K562 (cell line): Measurements from ENCODE around the gene GTF2A1L. TPM values are rescaled to one million over a fixed set of nuclear protein-coding genes. Genes with fewer than 3 reads are reported as not detected.

Experiments
- ATAC-seq: fragments of 200-7000 bp; cut with Tn5 transposase; 3 replicates; pipeline ENCODE4 v1.9.1; 2020; ENCODE audit warnings: moderate library complexity
- BruUV-seq: library from RNA; stranded (reverse); fragments of 400-500 nt; replicated peaks from 2 replicates; lab custom pipeline; 2021; lab: Mats Ljungman, UMichigan
- CTCF ChIA-PET: fragments of 300-600 bp; formaldehyde crosslinking; extraction: SDS; loops from one replicate; lab custom pipeline; 2021; ENCODE audit warnings: low intra/inter-chr PET ratio; lab: Yijun Ruan, JAX
- POLR2A ChIA-PET: fragments of 300-600, 350-650 bp; sonication (Branson Sonifier 250); formaldehyde crosslinking; extraction: SDS; loops from one replicate; lab custom pipeline; 2021; ENCODE audit warnings: antibody characterized with exemption, inconsistent platforms; lab: Yijun Ruan, JAX
- DNase-seq, 4 experiments: peaks; one replicate each; pipeline versions ENCODE4 v3.0.0 to v3.0.0-alpha.2; 2011 to 2018; ENCODE audit warnings: low spot score in 3 of 4, mixed read lengths in 3 of 4; ENCODE audit errors: extremely low read depth in 1 of 4
- FAIRE-seq: peaks from 2 replicates; lab custom pipeline; 2011; peaks lifted over from hg19 to GRCh38; lab: Jason Lieb, UNC
- H2AFZ ChIP-seq: 2 replicates; pipeline ENCODE4 v1.6.0; 2011; ENCODE audit warnings: low read depth, low read length, control low read depth, inconsistent platforms
- H3K27ac ChIP-seq: fragments of 200-600 bp; 3 replicates; pipeline ENCODE4 v1.8.0; 2011; ENCODE audit warnings: low read depth, mild to moderate bottlenecking, control low read depth, inconsistent platforms, low read length, moderate library complexity, mixed read lengths; ENCODE audit errors: extremely low read depth
- H3K27me3 ChIP-seq, 2 experiments: fragments of 300-600 bp in 1 of 2; 2 replicates in 1 of 2; 3 replicates in 1 of 2; pipeline versions ENCODE4 v1.6.0 to v1.8.0; 2011; ENCODE audit warnings: inconsistent platforms in 2 of 2, low read length in 2 of 2, mild to moderate bottlenecking in 1 of 2, mixed read lengths in 1 of 2, moderate library complexity in 1 of 2; ENCODE audit not compliant: control insufficient read depth in 2 of 2, insufficient read depth in 2 of 2
- H3K36me3 ChIP-seq: fragments of 300-600 bp; 3 replicates; pipeline ENCODE4 v1.8.0; 2011; ENCODE audit warnings: mild to moderate bottlenecking, low read length, inconsistent platforms; ENCODE audit not compliant: control insufficient read depth, insufficient read depth
- H3K4me1 ChIP-seq, 2 experiments: fragments of 200-600 bp in 1 of 2; replicated peaks in 1 of 2; 2 replicates in 1 of 2; 3 replicates in 1 of 2; pipeline versions ENCODE4 v1.5.1 to v1.8.0; 2011; ENCODE audit warnings: inconsistent platforms in 2 of 2, low read length in 2 of 2, mild to moderate bottlenecking in 1 of 2, mixed read lengths in 1 of 2, moderate library complexity in 1 of 2; ENCODE audit not compliant: control insufficient read depth in 2 of 2, insufficient read depth in 2 of 2
- H3K4me2 ChIP-seq: 2 replicates; pipeline ENCODE4 v1.6.1; 2011; ENCODE audit warnings: low read length, control low read depth, inconsistent platforms, mixed read lengths; ENCODE audit not compliant: insufficient read depth
- H3K4me3 ChIP-seq: fragments of 200-600 bp; sonication (generic), shearing (Covaris generic); 2 replicates; pipeline ENCODE4 v1.5.1; 2016; ENCODE audit warnings: control low read depth, inconsistent platforms
- H3K79me2 ChIP-seq: fragments of 200-600 bp; 3 replicates; pipeline ENCODE4 v1.8.0; 2011; ENCODE audit warnings: low read length, inconsistent platforms; ENCODE audit not compliant: control insufficient read depth, insufficient read depth
- H3K9ac ChIP-seq, 2 experiments: 2 replicates each; pipeline versions ENCODE4 v1.6.0 to v1.6.1; 2011; ENCODE audit warnings: low read depth in 2 of 2, low read length in 2 of 2, control low read depth in 1 of 2, inconsistent platforms in 1 of 2, mild to moderate bottlenecking in 1 of 2, mixed read lengths in 1 of 2; ENCODE audit not compliant: insufficient read depth in 1 of 2
- H3K9me1 ChIP-seq: one replicate; pipeline ENCODE4 v1.6.0; 2011; ENCODE audit warnings: inconsistent platforms, mild to moderate bottlenecking, low read length, moderate library complexity; ENCODE audit not compliant: control insufficient read depth, insufficient read depth
- H3K9me3 ChIP-seq: replicated peaks from 2 replicates; pipeline ENCODE4 v1.5.1; 2011; ENCODE audit warnings: low read depth, low read length, inconsistent platforms; ENCODE audit not compliant: control insufficient read depth, insufficient read depth
- H4K20me1 ChIP-seq: replicated peaks from 2 replicates; pipeline ENCODE4 v1.6.1; 2011; ENCODE audit warnings: low read length, inconsistent platforms, mixed read lengths; ENCODE audit not compliant: control insufficient read depth, insufficient read depth
- RREB1 ChIP-seq: fragments of 250-450 bp; sonication (Bioruptor Pico); IDR thresholded peaks from 2 replicates; pipeline ENCODE4 v1.4.0; 2020
- WGBS: fragments of 100-300 bp; shearing (Covaris generic); methylation state at CpG from one replicate; pipeline ENCODE4 v1.1.6; 2016; ENCODE audit warnings: low coverage, mixed read lengths; ENCODE audit not compliant: insufficient coverage; ENCODE audit errors: missing lambda C conversion rate; 5-methylcytosine and 5-hydroxymethylcytosine counted together
- in situ Hi-C: fragments of 300-500 bp; cut with MboI; formaldehyde crosslinking; loops from 4 replicates; pipeline ENCODE4 v1.15.0; 2018; ENCODE audit warnings: inconsistent platforms, mixed read lengths
- intact Hi-C: fragments of 100-400 bp; cut with micrococcal nuclease; formaldehyde crosslinking; loops from 2 replicates; pipeline ENCODE4 v1.14.2; 2022
- polyA plus RNA-seq, 8 experiments: library from polyadenylated mRNA; depleted of rRNA in 4 of 8; stranded (reverse) in 5 of 8; unstranded in 3 of 8; fragments of >200 nt; fragmentation: Nextera tagmentation in 2 of 8; fragmentation: Illumina TruSeq in 1 of 8; extraction: Ambion mirVana in 2 of 8; extraction: Trizol in 1 of 8; gene quantifications; 2 replicates each; pipeline versions ENCODE4 v1.2.1 to v1.2.3, GENCODE V29; 2011 to 2014; ENCODE audit warnings: inconsistent platforms in 1 of 8, missing spikeins in 1 of 8
- total RNA-seq, 7 experiments: library from RNA; depleted of rRNA in 6 of 7; stranded (reverse); fragments of >200 nt in 6 of 7; fragmentation: Illumina TruSeq in 2 of 7; extraction: Trizol in 2 of 7; gene quantifications; 2 replicates each; pipeline versions ENCODE4 v1.2.1 to v1.2.3, GENCODE V29; 2011 to 2021; ENCODE audit warnings: low replicate concordance in 1 of 7

Gene GTF2A1L
- total and polyA plus RNA-seq, 9 of the 15 experiments (the other 6 are each of a cell fraction or from before 2014, with no cell fraction given) = 0.05 to 0.35 (median 0.12) TPM; not detected in 5

- 8% methylated on average over 1 of the region's 1 CpG for WGBS
- no TSS peak for BruUV-seq
- no peaks in the 10 kb centered on the region for H3K27me3 ChIP-seq
- no peak for ATAC-seq
- no peaks in the 10 kb centered on the region for H3K79me2 ChIP-seq
- no peaks in the 10 kb centered on the region for H3K9me3 ChIP-seq
- TF ChIP-seq RREB1 (CRISPR knock-in tag) = no peak
- in situ Hi-C loops = no loop called here
- H3K4me2 ChIP-seq = no peak overlapping the region
- H4K20me1 ChIP-seq = no peaks in the 10 kb centered on the region
- FAIRE-seq = no peak
- H3K9ac ChIP-seq = no peak overlapping the region
- H3K4me3 ChIP-seq = no peak overlapping the region
- H3K4me1 ChIP-seq = peaks cover 0 to 24% of the 10 kb centered on the region in 2 experiments; a peak in 2 of 5 replicates
- ChIA-PET CTCF (no interaction called here), POLR2A (interaction anchor here (1.4 kb wide), 1 partner anchor 13 kb away, joined by 4 read pairs; no protein-coding TSS in a partner anchor)
- DNase-seq = no peak
- intact Hi-C loops = no loop called here
- no peaks in the 10 kb centered on the region for H3K9me1 ChIP-seq
- H2AFZ ChIP-seq = no peak overlapping the region
- no peaks in the 10 kb centered on the region for H3K36me3 ChIP-seq
- no peak overlapping the region for H3K27ac ChIP-seq
These were observed 98.3 kb downstream of the GTF2A1L start for GRCh38 chr2:48715956-48716355.
